Measurements from ENCODE around the gene SNAI1.

Gene SNAI1

GRCh38 chr20:50013976-50014375 lies 31.2 kb downstream of the SNAI1 start:
- DNase-seq (ENCODE audit: low read depth, low spot score) = no peak

- no peak for DNase-seq (ENCODE audit: low read depth, low spot score)
Measured at GRCh38 chr20:50014570-50015562, 32.1 kb downstream of the SNAI1 start.

GRCh38 chr20:50015636-50015992 lies 32.8 kb downstream of the SNAI1 start:
- no peak for DNase-seq (ENCODE audit: low read depth, low spot score)

DNA sequence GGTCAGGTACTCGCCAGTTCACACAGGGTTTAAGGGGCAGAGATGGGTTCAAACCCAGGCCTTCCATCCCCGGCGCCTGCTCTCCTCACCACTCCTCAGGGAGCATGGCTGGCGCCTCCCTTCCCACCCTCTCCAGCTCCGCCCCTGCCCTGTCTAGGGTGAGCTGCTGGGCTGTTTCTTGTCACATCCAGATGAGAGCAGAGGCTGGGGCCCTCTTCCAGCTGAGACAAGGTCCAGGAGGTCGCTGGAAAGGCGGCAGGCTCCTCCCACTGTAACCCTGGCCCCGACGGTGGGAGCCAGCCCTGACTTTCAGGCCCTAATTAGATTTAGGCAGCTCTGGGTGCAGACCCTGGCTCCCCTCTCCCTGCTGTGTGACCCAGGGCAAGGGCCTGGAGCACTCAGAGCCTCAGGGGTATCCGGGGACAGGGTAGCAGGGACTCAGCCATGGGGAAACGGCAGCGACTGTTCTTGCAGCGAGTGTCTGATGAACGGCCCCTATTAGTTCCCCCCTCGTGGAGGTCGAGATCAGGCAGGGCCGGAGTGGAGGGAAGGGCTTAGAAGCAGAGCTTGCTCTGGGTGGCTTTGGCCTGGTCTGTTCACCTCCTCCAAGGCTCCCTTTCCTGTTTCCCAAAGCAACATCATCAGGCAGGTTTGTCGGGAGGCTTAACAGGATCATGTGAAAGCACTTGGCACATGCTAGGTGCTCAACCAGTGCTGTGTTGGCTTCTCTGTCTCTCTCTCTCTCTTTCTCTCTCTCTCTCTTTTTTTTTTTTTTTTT lies 33.4 kb downstream of the SNAI1 start:
- no peak for DNase-seq (ENCODE audit: low read depth, low spot score)

- no peak for DNase-seq (ENCODE audit: low read depth, low spot score)
Measured at GRCh38 chr20:50017160-50017559, 34.4 kb downstream of the SNAI1 start.

DNA sequence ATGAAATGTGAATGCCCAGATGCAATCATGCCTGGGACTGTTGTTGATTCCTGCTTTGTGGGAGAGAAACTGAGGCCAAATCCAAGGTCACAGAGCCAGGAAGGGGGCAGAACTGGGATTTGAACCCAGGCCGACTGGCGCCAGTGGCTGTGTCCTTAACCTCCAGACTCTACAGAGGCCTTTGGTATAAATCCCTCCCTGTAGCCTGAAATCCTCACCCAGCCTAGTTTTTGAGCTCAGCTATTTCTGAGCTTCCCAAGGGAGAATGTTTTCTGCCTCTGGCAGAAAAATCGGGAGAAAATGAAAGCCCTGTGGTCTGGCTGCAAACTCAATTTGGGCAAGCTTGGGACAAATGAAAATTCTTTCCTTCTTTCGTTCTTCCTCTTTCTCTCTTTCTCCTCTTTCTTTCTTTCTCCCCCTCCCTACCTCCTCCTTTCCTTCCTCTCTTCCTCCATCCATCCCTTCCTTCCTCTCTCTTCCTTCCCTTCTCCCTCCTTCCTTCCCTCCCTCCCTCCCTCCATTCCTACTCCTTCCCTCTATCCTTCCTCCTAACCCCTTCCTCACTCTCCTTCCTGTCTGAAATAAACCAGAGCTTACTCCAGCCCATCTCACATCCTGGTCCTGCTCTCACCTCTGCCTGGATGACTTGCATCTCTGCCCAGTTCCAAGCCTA lies 34.9 kb downstream of the SNAI1 start:
- no peak for DNase-seq (ENCODE audit: low read depth, low spot score)

DNA sequence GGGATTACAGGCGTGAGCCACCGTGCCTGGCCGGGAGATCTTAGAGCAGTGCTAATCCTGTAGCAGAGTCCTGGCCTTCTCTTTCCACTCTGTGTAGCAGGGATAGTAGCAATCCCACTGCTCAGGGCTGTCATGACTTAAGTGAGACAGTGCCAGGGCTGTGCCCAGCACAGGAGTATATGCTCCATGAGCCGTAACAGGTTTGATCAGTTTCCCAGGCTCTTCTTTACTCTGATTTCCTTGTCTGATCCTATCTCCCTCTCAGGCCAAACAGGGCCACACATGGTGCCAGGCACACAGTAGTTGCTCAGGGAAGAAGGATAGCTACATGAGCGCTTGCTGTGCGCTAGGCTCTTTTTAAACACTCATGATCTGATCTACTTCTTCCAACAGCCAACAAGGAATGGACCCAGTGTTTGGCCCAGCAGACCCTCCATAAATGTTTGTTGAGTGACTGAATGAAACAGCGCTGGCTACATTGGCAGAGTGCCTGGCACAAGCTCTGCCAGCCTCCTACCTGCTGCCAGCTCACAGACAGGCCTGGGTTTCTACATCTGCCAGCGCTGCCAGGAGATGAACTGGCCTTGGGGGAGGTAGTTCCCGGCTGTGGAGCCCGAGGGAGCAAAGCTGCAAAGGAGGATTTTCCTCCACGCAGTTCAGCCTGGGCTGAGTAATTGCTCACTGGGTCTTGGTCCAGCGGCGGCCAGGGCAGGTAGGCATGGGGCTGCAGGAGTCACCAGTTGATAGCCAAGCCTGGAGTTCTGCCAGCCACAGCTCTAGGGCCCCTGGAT lies 36.9 kb downstream of the SNAI1 start:
- no peak for DNase-seq (ENCODE audit: low read depth, low spot score)

DNA sequence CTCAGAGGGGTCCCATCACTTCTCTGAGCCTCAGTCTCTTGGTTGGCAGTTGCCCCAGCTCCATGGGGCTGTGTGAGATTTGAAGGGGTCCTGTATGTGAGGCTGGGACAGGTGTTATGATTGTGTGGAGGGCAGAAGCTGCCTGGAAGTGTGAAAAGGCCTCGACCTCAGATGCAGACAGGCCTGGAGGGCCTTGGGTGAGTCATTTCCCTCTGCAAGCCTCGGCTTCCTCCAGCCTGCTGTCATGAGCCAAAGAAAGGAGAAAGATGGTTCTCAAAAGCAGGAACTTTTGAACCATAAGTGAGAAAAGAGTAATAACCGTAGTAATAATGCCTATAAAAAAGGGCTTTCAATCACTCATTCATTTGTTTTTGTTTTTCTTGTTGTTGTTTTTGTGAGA lies 37.5 kb downstream of the SNAI1 start:
- no peak for DNase-seq (ENCODE audit: low read depth, low spot score)

DNA sequence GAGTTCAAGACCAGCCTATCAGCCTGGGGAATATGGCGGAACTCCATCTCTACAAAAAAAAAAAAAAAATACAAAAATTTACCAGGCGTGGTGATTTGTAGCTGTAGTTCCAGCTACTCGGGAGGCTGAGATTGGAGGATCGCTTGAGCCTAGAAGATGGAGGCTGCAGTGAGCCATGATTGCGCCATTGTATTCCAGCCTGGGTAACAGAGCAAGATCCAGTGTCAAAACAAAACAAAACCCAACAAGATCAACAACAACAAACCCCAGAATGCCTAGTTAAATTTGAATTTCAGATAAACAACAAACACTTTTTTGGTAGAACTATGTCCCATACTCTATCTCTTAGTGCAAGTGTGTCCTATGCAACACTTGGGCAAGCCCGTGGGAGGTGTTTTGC lies 39.9 kb downstream of the SNAI1 start:
- no peak for DNase-seq (ENCODE audit: low read depth, low spot score)

GRCh38 chr20:50023116-50023805 lies 40.5 kb downstream of the SNAI1 start:
- no peak for DNase-seq (ENCODE audit: low read depth, low spot score)

DNA sequence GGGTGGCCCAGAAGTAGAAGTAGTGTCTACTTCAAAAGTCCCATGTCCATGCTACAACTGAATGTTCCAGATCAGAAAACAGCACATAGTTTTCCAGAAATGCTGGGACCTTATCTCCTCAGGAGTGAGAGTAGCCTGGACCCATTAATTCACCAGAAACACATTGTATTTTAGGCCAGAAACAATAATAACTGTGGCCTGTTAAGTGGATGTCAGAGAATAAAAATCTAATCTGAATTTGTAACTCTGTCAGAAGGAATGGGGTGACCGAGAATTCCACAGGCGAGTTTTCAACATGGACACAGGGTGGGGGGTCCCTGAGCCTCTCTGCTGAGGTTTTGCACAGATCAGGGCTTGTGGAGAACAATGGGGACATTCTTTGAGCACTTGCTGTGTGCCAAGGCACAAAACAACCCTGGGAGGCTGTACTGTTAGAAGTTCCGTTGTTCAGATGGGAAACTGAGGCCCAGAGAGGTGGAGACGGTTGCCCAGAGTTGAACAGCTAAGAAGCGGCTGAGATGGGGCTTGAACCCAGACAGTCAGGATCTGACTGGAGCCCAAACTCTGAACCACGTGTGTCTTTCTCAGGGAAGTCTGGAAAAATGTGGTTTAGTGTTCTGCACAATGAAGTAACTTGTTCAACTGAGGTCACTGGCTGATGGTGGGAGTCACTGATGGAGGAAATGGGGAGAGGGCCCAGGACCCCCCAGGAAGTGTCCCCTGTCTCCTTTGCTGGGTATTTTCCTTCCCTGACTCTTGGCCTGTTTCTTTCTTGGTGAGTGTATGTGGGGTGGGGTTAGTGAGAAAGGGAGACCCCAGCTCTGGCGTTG lies 44.2 kb downstream of the SNAI1 start:
- no peak for DNase-seq (ENCODE audit: low read depth, low spot score)

GRCh38 chr20:50027611-50028105 lies 44.9 kb downstream of the SNAI1 start:
- peak; percentile 55 for DNase-seq (ENCODE audit: low read depth, low spot score)

DNA sequence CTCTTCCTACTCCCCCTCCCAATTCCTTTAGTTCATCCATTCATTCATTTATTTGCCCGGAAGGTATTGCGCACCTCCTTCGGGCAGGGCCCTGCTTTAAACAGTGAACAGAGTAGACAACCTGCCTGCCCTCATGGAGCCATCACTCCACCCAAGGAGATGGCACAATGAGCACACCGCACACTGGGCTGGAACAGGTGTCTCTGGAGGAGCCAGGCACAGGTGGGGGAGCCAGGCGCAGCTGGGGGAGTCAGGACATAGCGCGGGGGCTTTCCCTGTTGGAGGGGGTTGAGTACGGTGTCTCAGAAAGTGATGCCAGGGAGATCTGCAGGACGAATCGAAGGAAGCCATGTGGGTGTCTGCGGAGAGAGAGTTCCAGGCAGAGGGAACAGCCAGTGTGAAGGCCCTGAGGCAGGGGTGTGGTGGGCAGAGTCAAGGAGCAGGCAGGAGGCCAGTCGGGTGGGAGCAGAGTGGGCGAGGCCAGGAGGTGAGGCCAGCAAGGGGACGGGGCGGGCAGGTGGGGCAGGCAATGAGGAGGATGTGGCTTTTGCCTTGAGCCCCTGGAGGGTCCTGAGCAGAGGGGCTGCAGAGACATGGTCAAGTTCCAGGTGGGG lies 46.4 kb downstream of the SNAI1 start:
- no peak for DNase-seq (ENCODE audit: low read depth, low spot score)

- DNase-seq (ENCODE audit: low read depth, low spot score) = no peak
Measured at GRCh38 chr20:50029697-50030461, 47.1 kb downstream of the SNAI1 start.

GRCh38 chr20:50032955-50033666 lies 50.3 kb downstream of the SNAI1 start:
- DNase-seq (ENCODE audit: low read depth, low spot score) = no peak

DNA sequence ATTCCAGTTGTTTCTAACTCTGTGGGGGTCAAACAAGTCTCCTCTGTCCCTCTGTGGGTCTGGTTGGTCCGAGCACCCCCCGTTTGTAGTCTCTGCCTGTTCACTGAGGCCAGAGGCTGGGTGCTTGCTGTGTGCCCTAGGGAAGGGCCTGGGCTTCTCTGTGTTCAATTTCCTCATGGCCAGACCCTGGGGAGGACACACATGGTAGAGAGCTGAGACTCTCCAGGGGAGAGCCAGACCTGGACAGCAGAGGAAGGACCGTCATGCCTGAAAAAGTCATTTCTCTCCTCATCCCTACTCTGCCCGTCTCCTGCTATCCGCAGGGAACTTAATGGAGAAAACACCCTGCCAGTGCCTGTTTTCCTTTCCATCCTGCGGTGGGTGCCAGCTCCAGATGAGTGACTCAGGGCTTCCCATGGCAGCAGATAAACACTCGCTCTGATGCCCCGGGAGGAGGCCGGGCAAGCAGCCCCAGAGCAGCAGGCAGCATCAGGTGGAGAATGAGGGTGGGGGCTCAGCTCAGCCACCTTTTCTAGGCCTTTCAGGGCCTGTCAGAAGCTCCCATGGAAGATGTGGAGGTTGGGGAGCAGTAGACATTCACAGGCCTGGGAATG lies 51.9 kb downstream of the SNAI1 start:
- DNase-seq (ENCODE audit: low read depth, low spot score) = no peak

DNA sequence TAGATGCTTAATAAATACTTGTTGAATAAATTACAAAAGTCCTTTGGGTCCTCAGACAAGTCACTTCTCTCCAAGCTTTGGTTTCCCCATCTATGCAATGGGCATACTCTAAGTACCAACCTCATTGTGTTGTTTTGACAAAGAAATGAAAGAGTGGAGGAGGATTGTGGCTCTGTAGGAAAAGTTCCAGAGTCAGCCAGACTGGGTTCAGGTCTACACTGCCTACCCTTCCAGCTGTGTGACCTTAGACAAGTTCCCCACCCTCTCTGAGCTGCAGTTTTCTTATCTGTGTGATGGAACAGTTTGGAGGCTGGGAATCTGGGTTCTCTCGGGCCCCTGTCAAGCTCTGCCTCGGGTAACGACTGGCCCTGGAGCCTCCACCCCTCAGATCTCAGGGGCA lies 53.9 kb downstream of the SNAI1 start:
- no peak for DNase-seq (ENCODE audit: low read depth, low spot score)
